ENCODE results near the gene SV2B. TPM values are rescaled to one million over a fixed set of nuclear protein-coding genes. Genes with fewer than 3 reads are reported as not detected.
"Not testable (repeated sequence)": the region's sequence is repeated elsewhere in the genome, so short reads cannot be mapped to it uniquely, and the experiment has no call there.

The SV2B gene
- total and polyA plus RNA-seq, 12 donors, result 0.16 to 7.5 (median 3.0) TPM

DNA sequence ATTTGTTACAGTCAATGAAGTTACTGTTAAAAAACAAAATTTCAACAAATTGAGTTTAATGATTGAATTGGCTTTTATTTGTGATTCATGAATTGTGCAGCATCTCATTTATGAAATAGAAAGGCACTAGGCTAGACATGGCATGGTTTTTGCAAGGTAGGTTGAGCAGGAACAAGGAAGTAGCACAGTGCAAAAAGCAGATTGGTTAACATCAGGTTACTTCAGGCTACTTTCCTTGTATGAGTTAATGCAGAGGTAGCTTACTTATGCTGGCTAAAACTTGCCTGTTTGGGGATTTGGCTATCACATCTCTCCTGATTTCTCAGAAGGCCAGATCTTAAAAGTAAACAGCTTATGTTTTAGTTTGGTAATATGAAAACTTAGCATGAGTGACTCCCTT lies 23.0 kb upstream of the SV2B start:
- Histone ChIP-seq H3K9me3 (replicated peaks in 1 of 3) (peaks cover 0 to 4% (median 0%) of the 10 kb centered on the region in 3 donors), H3K36me3 (replicated peaks in 1 of 2) (no peaks in the 10 kb centered on the region), H3K4me1 (replicated peaks in 1 of 2) (no peaks in the 10 kb centered on the region), H3K4me3 (no peak overlapping the region), H3K27ac (no peak overlapping the region), H3K27me3 (peaks cover 5% of the 10 kb centered on the region)
- DNase-seq, result no peak
- intact Hi-C loops (cut with DNase I), result no loop called here
- TF ChIP-seq, protein P1, sequence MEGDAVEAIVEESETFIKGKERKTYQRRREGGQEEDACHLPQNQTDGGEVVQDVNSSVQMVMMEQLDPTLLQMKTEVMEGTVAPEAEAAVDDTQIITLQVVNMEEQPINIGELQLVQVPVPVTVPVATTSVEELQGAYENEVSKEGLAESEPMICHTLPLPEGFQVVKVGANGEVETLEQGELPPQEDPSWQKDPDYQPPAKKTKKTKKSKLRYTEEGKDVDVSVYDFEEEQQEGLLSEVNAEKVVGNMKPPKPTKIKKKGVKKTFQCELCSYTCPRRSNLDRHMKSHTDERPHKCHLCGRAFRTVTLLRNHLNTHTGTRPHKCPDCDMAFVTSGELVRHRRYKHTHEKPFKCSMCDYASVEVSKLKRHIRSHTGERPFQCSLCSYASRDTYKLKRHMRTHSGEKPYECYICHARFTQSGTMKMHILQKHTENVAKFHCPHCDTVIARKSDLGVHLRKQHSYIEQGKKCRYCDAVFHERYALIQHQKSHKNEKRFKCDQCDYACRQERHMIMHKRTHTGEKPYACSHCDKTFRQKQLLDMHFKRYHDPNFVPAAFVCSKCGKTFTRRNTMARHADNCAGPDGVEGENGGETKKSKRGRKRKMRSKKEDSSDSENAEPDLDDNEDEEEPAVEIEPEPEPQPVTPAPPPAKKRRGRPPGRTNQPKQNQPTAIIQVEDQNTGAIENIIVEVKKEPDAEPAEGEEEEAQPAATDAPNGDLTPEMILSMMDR (IDR thresholded peaks at IDR 0.05), result no peak
- TF ChIP-seq POLR2A (IDR thresholded peaks at IDR 0.05), result no peak

DNA sequence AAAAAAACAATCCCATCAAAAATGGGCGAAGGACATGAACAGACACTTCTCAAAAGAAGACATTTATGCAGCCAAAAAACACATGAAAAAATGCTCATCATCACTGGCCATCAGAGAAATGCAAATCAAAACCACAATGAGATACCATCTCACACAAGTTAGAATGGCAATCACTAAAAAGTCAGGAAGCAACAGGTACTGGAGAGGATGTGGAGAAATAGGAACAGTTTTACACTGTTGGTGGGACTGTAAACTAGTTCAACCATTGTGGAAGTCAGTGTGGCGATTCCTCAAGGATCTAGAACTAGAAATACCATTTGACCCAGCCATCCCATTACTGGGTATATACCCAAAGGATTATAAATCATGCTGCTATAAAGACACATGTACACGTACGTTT lies 6.2 kb upstream of the SV2B start:
- intact Hi-C loops (cut with DNase I); DNase-seq; H3K9me3 ChIP-seq (replicated peaks in 1 of 3); H3K27me3 ChIP-seq; H3K36me3 ChIP-seq (replicated peaks in 1 of 2); H3K4me1 ChIP-seq (replicated peaks in 1 of 2); H3K27ac ChIP-seq; H3K4me3 ChIP-seq: not testable (repeated sequence)
- WGBS, 4 donors, result 79 to 93% (median 84%) methylated on average over 2 to 4 of the region's 4 CpGs

DNA sequence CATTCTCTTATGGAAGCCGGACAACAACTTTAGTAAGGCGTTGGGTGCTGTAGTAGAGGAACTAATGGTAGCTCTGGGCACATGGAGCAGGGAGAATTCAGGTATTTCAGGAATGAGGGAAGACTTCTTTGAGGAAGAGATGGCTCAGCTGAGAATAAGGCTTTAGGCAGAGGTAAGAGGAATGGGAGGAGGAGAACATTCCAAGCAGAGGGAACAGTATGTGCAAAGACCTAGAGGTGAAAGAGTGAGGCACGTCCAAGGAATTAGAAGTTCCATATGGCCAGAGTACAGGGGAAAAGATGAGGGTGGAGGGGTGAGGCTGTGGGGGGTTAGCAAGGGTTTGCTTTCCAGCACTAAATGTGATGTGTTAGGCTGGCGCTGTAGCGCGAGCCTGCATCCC lies 1.6 kb upstream of the SV2B start:
- Histone ChIP-seq H3K4me3 (no peak overlapping the region), H3K36me3 (replicated peaks in 1 of 2) (no peaks in the 10 kb centered on the region), H3K4me1 (replicated peaks in 1 of 2) (peaks cover 8 to 16% of the 10 kb centered on the region in 2 donors), H3K27me3 (peaks cover 30% of the 10 kb centered on the region), H3K9me3 (replicated peaks in 1 of 3) (no peaks in the 10 kb centered on the region), H3K27ac (no peak overlapping the region)
- WGBS, 4 donors, result 84 to 94% (median 92%) methylated on average over 6 of the region's 6 CpGs
- intact Hi-C loops (cut with DNase I), result no loop called here
- no peak for DNase-seq
- TF ChIP-seq, protein P1 (IDR thresholded peaks at IDR 0.05), result no peak
- no peak for TF ChIP-seq POLR2A (IDR thresholded peaks at IDR 0.05)

DNA sequence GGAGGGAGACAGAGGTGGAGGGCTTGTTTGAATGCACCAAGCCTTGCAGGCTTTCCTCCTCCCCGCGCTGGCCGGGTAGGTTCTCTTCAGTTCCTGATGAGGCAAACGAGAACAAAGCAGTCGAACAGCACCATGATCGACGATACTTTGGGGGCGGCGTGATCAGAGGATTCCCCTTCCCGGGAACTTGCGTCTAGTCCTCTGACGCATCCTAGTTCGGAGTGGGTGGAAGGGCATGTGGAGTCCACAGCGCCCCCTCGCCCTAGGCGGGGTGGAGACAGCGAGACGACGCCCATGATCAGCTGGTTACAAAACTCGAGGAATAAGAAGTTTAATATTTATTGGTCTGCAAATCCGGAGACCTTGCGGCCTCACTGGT lies 452 bp upstream of the SV2B start:
- Histone ChIP-seq H3K4me3 (peak overlapping the region in 2 of 4 donors; percentile 19 to 63), H3K4me1 (replicated peaks in 1 of 2) (peaks cover 8 to 16% of the 10 kb centered on the region in 2 donors), H3K27me3 (peaks cover 30% of the 10 kb centered on the region), H3K9me3 (replicated peaks in 1 of 3) (no peaks in the 10 kb centered on the region), H3K36me3 (replicated peaks in 1 of 2) (no peaks in the 10 kb centered on the region), H3K27ac (no peak overlapping the region)
- TF ChIP-seq, protein P1 (IDR thresholded peaks at IDR 0.05), result no peak
- no peak for TF ChIP-seq POLR2A (IDR thresholded peaks at IDR 0.05)
- peak; percentile 17 to 59 (median 41) for DNase-seq
- WGBS, 4 donors, result 0 to 2% (median 1%) methylated on average over 9 to 22 of the region's 22 CpGs
- intact Hi-C loops (cut with DNase I), result no loop called here

DNA sequence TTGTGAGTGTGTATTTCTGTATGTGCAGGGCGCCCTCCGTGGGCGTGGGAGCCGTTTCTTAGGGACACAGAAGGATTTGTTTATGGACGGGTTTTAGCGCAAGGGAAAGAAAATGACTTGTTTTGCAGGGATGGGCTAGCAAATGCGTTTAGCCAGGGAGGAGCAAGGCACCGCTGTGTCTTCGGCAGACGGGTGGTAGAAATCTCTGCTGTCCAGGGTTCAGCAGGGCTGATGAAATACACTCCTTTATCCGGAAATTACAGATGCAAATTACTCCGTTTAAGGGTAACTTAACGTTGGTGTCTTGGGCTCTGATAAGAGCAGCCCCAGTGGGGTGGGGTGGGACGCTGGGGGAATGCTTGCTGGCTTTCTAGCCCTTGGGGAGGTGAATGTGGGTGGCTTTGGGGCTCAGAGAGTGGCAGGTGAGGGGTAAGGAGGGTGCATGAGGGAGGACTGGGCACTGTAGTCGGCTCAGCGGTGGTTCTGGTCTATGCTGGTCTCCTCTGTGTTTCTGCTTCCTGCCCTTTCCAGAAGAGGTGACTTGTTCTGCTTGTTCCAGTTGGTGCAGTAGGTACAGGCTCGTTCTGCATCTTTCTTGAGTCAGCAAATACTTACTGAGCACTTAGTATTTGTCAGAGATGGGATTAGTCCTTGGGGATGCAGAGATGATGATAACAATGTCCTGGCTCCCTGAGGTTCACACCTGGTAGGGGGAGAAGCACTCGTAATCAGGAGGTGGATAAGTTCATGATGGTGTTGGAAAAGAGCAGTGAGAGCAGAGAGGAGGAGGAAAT lies 954 bp downstream of the SV2B start:
- no peak for DNase-seq
- Histone ChIP-seq H3K9me3 (replicated peaks in 1 of 3) (no peaks in the 10 kb centered on the region), H3K27ac (no peak overlapping the region), H3K27me3 (peaks cover 30% of the 10 kb centered on the region), H3K4me1 (replicated peaks in 1 of 2) (peaks cover 8 to 16% of the 10 kb centered on the region in 2 donors), H3K4me3 (peak overlapping the region in 1 of 4 donors; percentile 63), H3K36me3 (replicated peaks in 1 of 2) (no peaks in the 10 kb centered on the region)
- TF ChIP-seq, protein P1 (IDR thresholded peaks at IDR 0.05), result no peak
- TF ChIP-seq POLR2A (IDR thresholded peaks at IDR 0.05), result no peak
- 9 to 13% (median 13%) methylated on average over 17 to 18 of the region's 18 CpGs for WGBS, 4 donors
- intact Hi-C loops (cut with DNase I), result no loop called here

Measured in adrenal gland (tissue), 12 donors.